Astrocyte of the cerebellum (primary cell): ENCODE measurements around the gene TMPRSS4.

Source experiments
- DNase-seq: peaks from one replicate; pipeline ENCODE4 v3.0.0-alpha.2; 2011; ENCODE audit warnings: low read depth
- H3K4me3 ChIP-seq: 2 replicates; pipeline ENCODE4 v1.5.1; 2011; ENCODE audit warnings: mild to moderate bottlenecking, low read depth, low read length, moderate library complexity
- CTCF ChIP-seq: IDR thresholded peaks from 2 replicates; pipeline ENCODE4 v1.5.1; 2012; ENCODE audit warnings: low read length, low read depth, moderate library complexity, mild to moderate bottlenecking; ENCODE audit errors: missing control alignments
- in situ Hi-C: cut with HindIII; loops from 2 replicates; pipeline ENCODE4 v1.10.0; 2017; ENCODE audit warnings: low sequenced_read_pairs

Gene TMPRSS4

DNA sequence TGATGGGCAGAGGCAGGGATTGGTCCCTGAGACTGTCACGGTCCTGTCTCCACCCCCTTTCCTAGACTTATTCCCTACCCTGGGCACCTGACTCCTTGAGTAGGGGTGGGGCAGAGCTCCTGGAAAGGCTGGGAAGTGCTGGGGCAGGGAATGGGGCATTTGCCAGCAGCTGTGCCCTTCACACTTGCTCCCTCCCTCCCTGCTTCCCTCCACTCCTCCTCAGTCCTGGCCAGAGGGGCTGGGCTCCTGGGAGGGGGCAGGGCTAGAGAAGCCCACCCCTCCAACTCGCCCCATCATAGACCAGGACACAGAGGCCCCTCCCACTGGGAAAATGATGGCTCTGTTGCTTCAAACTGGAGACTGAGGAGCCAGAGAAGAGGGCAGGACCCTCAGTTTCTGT is 88.0 kb downstream of the TMPRSS4 start:
- no peak for TF ChIP-seq CTCF
- DNase-seq: no peak
- in situ Hi-C loops: no loop called here
- H3K4me3 ChIP-seq: no peak overlapping the region

GRCh38 chr11:118166641-118167040 is 89.8 kb downstream of the TMPRSS4 start:
- DNase-seq: no peak
- no peak for TF ChIP-seq CTCF
- no peak overlapping the region for H3K4me3 ChIP-seq
- in situ Hi-C loops: no loop called here

GRCh38 chr11:118167253-118167652 is 90.4 kb downstream of the TMPRSS4 start:
- no peak for TF ChIP-seq CTCF
- DNase-seq: no peak
- H3K4me3 ChIP-seq: no peak overlapping the region
- in situ Hi-C loops: no loop called here

GRCh38 chr11:118167906-118168305 is 91.0 kb downstream of the TMPRSS4 start:
- no peak overlapping the region for H3K4me3 ChIP-seq
- in situ Hi-C loops: no loop called here
- no peak for DNase-seq
- no peak for TF ChIP-seq CTCF

DNA sequence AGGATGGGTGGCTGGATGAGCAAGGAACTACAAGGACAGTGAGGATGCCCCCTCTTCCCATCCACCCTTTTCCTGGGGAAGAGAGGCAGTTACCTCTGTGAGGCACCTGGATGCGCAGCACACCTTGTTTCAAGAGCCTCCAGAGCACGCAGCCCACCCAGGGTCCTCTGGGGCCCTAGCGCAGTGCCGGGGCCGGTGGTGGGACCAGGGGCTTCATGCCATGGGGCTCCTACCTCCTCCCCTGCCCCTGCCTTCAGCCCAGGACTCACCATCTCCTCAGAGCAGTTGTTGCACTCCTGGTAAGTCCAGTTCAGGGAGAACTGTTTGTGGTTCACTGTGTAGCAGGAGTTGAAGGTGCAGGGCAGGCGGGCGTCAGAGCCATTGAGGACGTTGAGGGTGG is 91.4 kb downstream of the TMPRSS4 start:
- no peak for TF ChIP-seq CTCF
- no peak for DNase-seq
- no peak overlapping the region for H3K4me3 ChIP-seq
- in situ Hi-C loops: no loop called here

- in situ Hi-C loops: no loop called here
- no peak overlapping the region for H3K4me3 ChIP-seq
- no peak for DNase-seq
- TF ChIP-seq CTCF: no peak
Measured at GRCh38 chr11:118168751-118169150, 91.9 kb downstream of the TMPRSS4 start.
